K562 (cell line): ENCODE measurements around the gene FAM50A. TPM values are rescaled to one million over a fixed set of nuclear protein-coding genes. Genes with fewer than 3 reads are reported as not detected.
A peak's percentile ranks its signal among the peaks of the same experiment; 100 is the strongest.

Experiments used
- ATAC-seq: fragments of 200-7000 bp; cut with Tn5 transposase; 3 replicates; pipeline ENCODE4 v1.9.1; 2020; ENCODE audit warnings: moderate library complexity
- BruUV-seq: library from RNA; stranded (reverse); fragments of 400-500 nt; replicated peaks from 2 replicates; lab custom pipeline; 2021; lab: Mats Ljungman, UMichigan
- CTCF ChIA-PET: fragments of 300-600 bp; formaldehyde crosslinking; extraction: SDS; loops from one replicate; lab custom pipeline; 2021; ENCODE audit warnings: low intra/inter-chr PET ratio; lab: Yijun Ruan, JAX
- POLR2A ChIA-PET: fragments of 300-600, 350-650 bp; sonication (Branson Sonifier 250); formaldehyde crosslinking; extraction: SDS; loops from one replicate; lab custom pipeline; 2021; ENCODE audit warnings: antibody characterized with exemption, inconsistent platforms; lab: Yijun Ruan, JAX
- DNase-seq, 4 experiments: peaks; one replicate each; pipeline versions ENCODE4 v3.0.0 to v3.0.0-alpha.2; 2011 to 2018; ENCODE audit warnings: low spot score in 3 of 4, mixed read lengths in 3 of 4; ENCODE audit errors: extremely low read depth in 1 of 4
- FAIRE-seq: peaks from 2 replicates; lab custom pipeline; 2011; peaks lifted over from hg19 to GRCh38; lab: Jason Lieb, UNC
- H2AFZ ChIP-seq: 2 replicates; pipeline ENCODE4 v1.6.0; 2011; ENCODE audit warnings: low read depth, low read length, control low read depth, inconsistent platforms
- H3K27ac ChIP-seq: fragments of 200-600 bp; 3 replicates; pipeline ENCODE4 v1.8.0; 2011; ENCODE audit warnings: low read depth, mild to moderate bottlenecking, control low read depth, inconsistent platforms, low read length, moderate library complexity, mixed read lengths; ENCODE audit errors: extremely low read depth
- H3K27me3 ChIP-seq, 2 experiments: fragments of 300-600 bp in 1 of 2; 2 replicates in 1 of 2; 3 replicates in 1 of 2; pipeline versions ENCODE4 v1.6.0 to v1.8.0; 2011; ENCODE audit warnings: inconsistent platforms in 2 of 2, low read length in 2 of 2, mild to moderate bottlenecking in 1 of 2, mixed read lengths in 1 of 2, moderate library complexity in 1 of 2; ENCODE audit not compliant: control insufficient read depth in 2 of 2, insufficient read depth in 2 of 2
- H3K36me3 ChIP-seq: fragments of 300-600 bp; 3 replicates; pipeline ENCODE4 v1.8.0; 2011; ENCODE audit warnings: mild to moderate bottlenecking, low read length, inconsistent platforms; ENCODE audit not compliant: control insufficient read depth, insufficient read depth
- H3K4me1 ChIP-seq, 2 experiments: fragments of 200-600 bp in 1 of 2; replicated peaks in 1 of 2; 2 replicates in 1 of 2; 3 replicates in 1 of 2; pipeline versions ENCODE4 v1.5.1 to v1.8.0; 2011; ENCODE audit warnings: inconsistent platforms in 2 of 2, low read length in 2 of 2, mild to moderate bottlenecking in 1 of 2, mixed read lengths in 1 of 2, moderate library complexity in 1 of 2; ENCODE audit not compliant: control insufficient read depth in 2 of 2, insufficient read depth in 2 of 2
- H3K4me2 ChIP-seq: 2 replicates; pipeline ENCODE4 v1.6.1; 2011; ENCODE audit warnings: low read length, control low read depth, inconsistent platforms, mixed read lengths; ENCODE audit not compliant: insufficient read depth
- H3K4me3 ChIP-seq: fragments of 200-600 bp; sonication (generic), shearing (Covaris generic); 2 replicates; pipeline ENCODE4 v1.5.1; 2016; ENCODE audit warnings: control low read depth, inconsistent platforms
- H3K79me2 ChIP-seq: fragments of 200-600 bp; 3 replicates; pipeline ENCODE4 v1.8.0; 2011; ENCODE audit warnings: low read length, inconsistent platforms; ENCODE audit not compliant: control insufficient read depth, insufficient read depth
- H3K9ac ChIP-seq, 2 experiments: 2 replicates each; pipeline versions ENCODE4 v1.6.0 to v1.6.1; 2011; ENCODE audit warnings: low read depth in 2 of 2, low read length in 2 of 2, control low read depth in 1 of 2, inconsistent platforms in 1 of 2, mild to moderate bottlenecking in 1 of 2, mixed read lengths in 1 of 2; ENCODE audit not compliant: insufficient read depth in 1 of 2
- H3K9me1 ChIP-seq: one replicate; pipeline ENCODE4 v1.6.0; 2011; ENCODE audit warnings: inconsistent platforms, mild to moderate bottlenecking, low read length, moderate library complexity; ENCODE audit not compliant: control insufficient read depth, insufficient read depth
- H3K9me3 ChIP-seq: replicated peaks from 2 replicates; pipeline ENCODE4 v1.5.1; 2011; ENCODE audit warnings: low read depth, low read length, inconsistent platforms; ENCODE audit not compliant: control insufficient read depth, insufficient read depth
- H4K20me1 ChIP-seq: replicated peaks from 2 replicates; pipeline ENCODE4 v1.6.1; 2011; ENCODE audit warnings: low read length, inconsistent platforms, mixed read lengths; ENCODE audit not compliant: control insufficient read depth, insufficient read depth
- CHD4 ChIP-seq: fragments of 200-600 bp; sonication (generic); IDR thresholded peaks from 3 replicates; pipeline ENCODE4 v1.6.1; 2012; ENCODE audit warnings: low read depth, mild to moderate bottlenecking, mixed read lengths, low read length, inconsistent platforms; ENCODE audit not compliant: insufficient read depth, insufficient replicate concordance, poor library complexity, severe bottlenecking
- ILF3 ChIP-seq: fragments of 450-650 bp; IDR thresholded peaks from 2 replicates; pipeline ENCODE4 v1.6.1; 2018; ENCODE audit warnings: antibody characterized with exemption, mild to moderate bottlenecking, moderate library complexity, borderline replicate concordance
- MTF1 ChIP-seq: fragments of 250-450 bp; sonication (Bioruptor Pico); IDR thresholded peaks from 2 replicates; pipeline ENCODE4 v1.9.0; 2021; ENCODE audit warnings: moderate library complexity, mild to moderate bottlenecking, inconsistent platforms, borderline replicate concordance
- POLR2G ChIP-seq: fragments of 200-400 bp; formaldehyde crosslinking; IDR thresholded peaks from 2 replicates; pipeline ENCODE4 v1.6.1; 2017; ENCODE audit warnings: low read depth, mild to moderate bottlenecking, antibody characterized with exemption, low read length, moderate library complexity
- PRPF4 ChIP-seq: fragments of 200-400 bp; formaldehyde crosslinking; IDR thresholded peaks from one replicate; pipeline ENCODE4 v1.6.1; 2017; ENCODE audit warnings: low read length, low read depth, mild to moderate bottlenecking; ENCODE audit not compliant: insufficient read depth, poor library complexity, severe bottlenecking
- SAFB ChIP-seq: fragments of 200-400 bp; formaldehyde crosslinking; IDR thresholded peaks from 2 replicates; pipeline ENCODE4 v1.6.1; 2017; ENCODE audit warnings: low read depth, low read length, borderline replicate concordance
- ZBTB2 ChIP-seq: fragments of 450-650 bp; IDR thresholded peaks from 2 replicates; pipeline ENCODE4 v1.6.1; 2016; ENCODE audit warnings: antibody characterized with exemption
- WGBS: fragments of 100-300 bp; shearing (Covaris generic); methylation state at CpG from one replicate; pipeline ENCODE4 v1.1.6; 2016; ENCODE audit warnings: low coverage, mixed read lengths; ENCODE audit not compliant: insufficient coverage; ENCODE audit errors: missing lambda C conversion rate; 5-methylcytosine and 5-hydroxymethylcytosine counted together
- in situ Hi-C: fragments of 300-500 bp; cut with MboI; formaldehyde crosslinking; loops from 4 replicates; pipeline ENCODE4 v1.15.0; 2018; ENCODE audit warnings: inconsistent platforms, mixed read lengths
- intact Hi-C: fragments of 100-400 bp; cut with micrococcal nuclease; formaldehyde crosslinking; loops from 2 replicates; pipeline ENCODE4 v1.14.2; 2022
- polyA plus RNA-seq, 8 experiments: library from polyadenylated mRNA; depleted of rRNA in 4 of 8; stranded (reverse) in 5 of 8; unstranded in 3 of 8; fragments of >200 nt; fragmentation: Nextera tagmentation in 2 of 8; fragmentation: Illumina TruSeq in 1 of 8; extraction: Ambion mirVana in 2 of 8; extraction: Trizol in 1 of 8; gene quantifications; 2 replicates each; pipeline versions ENCODE4 v1.2.1 to v1.2.3, GENCODE V29; 2011 to 2014; ENCODE audit warnings: inconsistent platforms in 1 of 8, missing spikeins in 1 of 8
- total RNA-seq, 7 experiments: library from RNA; depleted of rRNA in 6 of 7; stranded (reverse); fragments of >200 nt in 6 of 7; fragmentation: Illumina TruSeq in 2 of 7; extraction: Trizol in 2 of 7; gene quantifications; 2 replicates each; pipeline versions ENCODE4 v1.2.1 to v1.2.3, GENCODE V29; 2011 to 2021; ENCODE audit warnings: low replicate concordance in 1 of 7

The FAM50A gene
- total and polyA plus RNA-seq, 9 of the 15 experiments (the other 6 are each of a cell fraction or from before 2014, with no cell fraction given): 4.4 to 114 (median 67.3) TPM

GRCh38 chrX:154463611-154464220, 19.8 kb downstream of the FAM50A start:
- CTCF ChIA-PET: no interaction called here
- no peak overlapping the region for H3K4me3 ChIP-seq
- H2AFZ ChIP-seq: no peak overlapping the region
- H3K4me2 ChIP-seq: no peak overlapping the region
- POLR2A ChIA-PET: interaction anchor here (0.8 to 2.0 kb wide), 3 partner anchors 10 to 19 kb away, joined by 3 to 6 read pairs (median 4); no protein-coding TSS in a partner anchor
- H3K9ac ChIP-seq: no peak overlapping the region; a peak in 1 of 4 replicates
- DNase-seq: peak in 1 of 4 experiments; percentile 6
- H4K20me1 ChIP-seq: peaks cover 3% of the 10 kb centered on the region; the same call in 1 of the 2 replicates
- in situ Hi-C loops: no loop called here
- peaks cover 77% of the 10 kb centered on the region; the same call in 2 of the 3 replicates for H3K36me3 ChIP-seq
- peaks cover 24% of the 10 kb centered on the region for H3K79me2 ChIP-seq
- WGBS: 95% methylated on average over 4 of the region's 36 CpGs
- TF ChIP-seq PRPF4: no peak
- no peak for TF ChIP-seq MTF1 (CRISPR knock-in tag)
- no peak for TF ChIP-seq ZBTB2
- TF ChIP-seq ILF3: no peak
- TF ChIP-seq POLR2G: peak; percentile 38; the same call in 1 of the 2 replicates
- no peak for TF ChIP-seq CHD4
- no peak for TF ChIP-seq SAFB
- H3K4me1 ChIP-seq: peaks cover 7 to 41% of the 10 kb centered on the region in 2 experiments; a peak in 3 of 5 replicates
- intact Hi-C loops: no loop called here
- ATAC-seq: no peak
- FAIRE-seq: no peak
- H3K9me1 ChIP-seq: no peaks in the 10 kb centered on the region
- no TSS peak for BruUV-seq
- no peaks in the 10 kb centered on the region for H3K9me3 ChIP-seq
- H3K27ac ChIP-seq: no peak overlapping the region
- no peaks in the 10 kb centered on the region for H3K27me3 ChIP-seq
